ENCODE measurements around the gene GPR42.

Gene GPR42

GRCh38 chr19:35370722-35371121, at the start of gene GPR42:
Gene GPR42 (plus strand): TSS chr19:35371068. CDS start chr19:35371360, 292 bp downstream.
- DNase-seq, result no peak

- no peak for DNase-seq
These were observed 49.6 kb upstream of the GPR42 start for GRCh38 chr19:35321291-35321690.

GRCh38 chr19:35322014-35322413, 48.9 kb upstream of the GPR42 start:
- no peak for DNase-seq

GRCh38 chr19:35327642-35328041, 43.2 kb upstream of the GPR42 start:
- no peak for DNase-seq

GRCh38 chr19:35328851-35329285, 42.0 kb upstream of the GPR42 start, which contains the start of gene CD22:
Gene CD22 (plus strand): TSS chr19:35329187. CDS start chr19:35332041, 2,854 bp downstream.
- no peak for DNase-seq

- no peak for DNase-seq
These were observed 41.5 kb upstream of the GPR42 start for GRCh38 chr19:35329323-35329722.

GRCh38 chr19:35330475-35330874, 40.4 kb upstream of the GPR42 start:
- DNase-seq, result no peak

- no peak for DNase-seq
These were observed 39.2 kb upstream of the GPR42 start for GRCh38 chr19:35331551-35332214.

- no peak for DNase-seq
These were observed 38.1 kb upstream of the GPR42 start for GRCh38 chr19:35332817-35333216.

- no peak for DNase-seq
These were observed 36.6 kb upstream of the GPR42 start for GRCh38 chr19:35334144-35334753.

GRCh38 chr19:35336166-35336955, 34.5 kb upstream of the GPR42 start:
- DNase-seq, result no peak

GRCh38 chr19:35337097-35337983, 33.5 kb upstream of the GPR42 start:
- DNase-seq, result no peak

GRCh38 chr19:35337984-35338296, 32.9 kb upstream of the GPR42 start:
- DNase-seq, result no peak

- DNase-seq, result no peak
These were observed 30.4 kb upstream of the GPR42 start for GRCh38 chr19:35340431-35340830.

GRCh38 chr19:35341006-35341405, 29.9 kb upstream of the GPR42 start:
- no peak for DNase-seq

- no peak for DNase-seq
These were observed 29.2 kb upstream of the GPR42 start for GRCh38 chr19:35341565-35342225.

GRCh38 chr19:35342430-35342829, 28.4 kb upstream of the GPR42 start:
- DNase-seq, result no peak

GRCh38 chr19:35344511-35345031, 26.3 kb upstream of the GPR42 start:
- no peak for DNase-seq

GRCh38 chr19:35345671-35346111, 25.2 kb upstream of the GPR42 start:
- no peak for DNase-seq

GRCh38 chr19:35346193-35347052, 24.4 kb upstream of the GPR42 start:
- DNase-seq, result no peak

Data from NCI-H1092 (cell line).